ENCODE measurements around the gene ABCC8. TPM values are rescaled to one million over a fixed set of nuclear protein-coding genes. Genes with fewer than 3 reads are reported as not detected.

ABCC8 gene
- total RNA-seq, 2 experiments from 2014 or later, result not detected

- ChIA-PET CTCF (no interaction called here), POLR2A (no interaction called here)
- H3K27me3 Mint-ChIP-seq, result peaks cover 20% of the 10 kb centered on the region
- H3K36me3 Mint-ChIP-seq (ENCODE audit: low read depth), result no peaks in the 10 kb centered on the region
- no peaks in the 10 kb centered on the region for H3K9me3 Mint-ChIP-seq
- no peak overlapping the region for H3K27ac Mint-ChIP-seq
- DNase-seq, result no peak
- H3K4me1 Mint-ChIP-seq, result peaks cover 35% of the 10 kb centered on the region
- H3K4me3 Mint-ChIP-seq, result no peak overlapping the region
Measured at GRCh38 chr11:17412488-17413180, 64.0 kb downstream of the ABCC8 start.

GRCh38 chr11:17411418-17411817 lies 65.2 kb downstream of the ABCC8 start:
- peaks cover 11% of the 10 kb centered on the region for H3K27me3 Mint-ChIP-seq
- H3K27ac Mint-ChIP-seq, result no peak overlapping the region
- H3K4me3 Mint-ChIP-seq, result no peak overlapping the region
- ChIA-PET CTCF (no interaction called here), POLR2A (no interaction called here)
- H3K4me1 Mint-ChIP-seq, result peaks cover 34% of the 10 kb centered on the region
- no peaks in the 10 kb centered on the region for H3K36me3 Mint-ChIP-seq (ENCODE audit: low read depth)
- H3K9me3 Mint-ChIP-seq, result no peaks in the 10 kb centered on the region
- DNase-seq, result no peak

GRCh38 chr11:17410606-17411379 lies 65.9 kb downstream of the ABCC8 start:
- H3K36me3 Mint-ChIP-seq (ENCODE audit: low read depth), result no peaks in the 10 kb centered on the region
- POLR2A ChIA-PET, result no interaction called here
- no peak overlapping the region for H3K27ac Mint-ChIP-seq
- H3K27me3 Mint-ChIP-seq, result peaks cover 6% of the 10 kb centered on the region
- peaks cover 30% of the 10 kb centered on the region for H3K4me1 Mint-ChIP-seq
- H3K4me3 Mint-ChIP-seq, result no peak overlapping the region
- no peaks in the 10 kb centered on the region for H3K9me3 Mint-ChIP-seq
- no peak for DNase-seq
- CTCF ChIA-PET, result no interaction called here

GRCh38 chr11:17408641-17409040 lies 68.0 kb downstream of the ABCC8 start:
- ChIA-PET POLR2A (no interaction called here), CTCF (interaction anchor here (0.8 to 1.2 kb wide), 3 partner anchors 10 to 25 kb away, joined by 3 to 4 read pairs (median 3); no protein-coding TSS in a partner anchor)
- DNase-seq, result no peak
- H3K9me3 Mint-ChIP-seq, result no peaks in the 10 kb centered on the region
- peaks cover 4% of the 10 kb centered on the region for H3K27me3 Mint-ChIP-seq
- no peak overlapping the region for H3K4me3 Mint-ChIP-seq
- H3K27ac Mint-ChIP-seq, result no peak overlapping the region
- no peaks in the 10 kb centered on the region for H3K36me3 Mint-ChIP-seq (ENCODE audit: low read depth)
- H3K4me1 Mint-ChIP-seq, result peaks cover 19% of the 10 kb centered on the region

- POLR2A ChIA-PET, result no interaction called here
Measured at GRCh38 chr11:17408026-17408425, 68.6 kb downstream of the ABCC8 start.

GRCh38 chr11:17407575-17407974 lies 69.1 kb downstream of the ABCC8 start:
- Mint-ChIP-seq H3K4me3 (no peak overlapping the region), H3K27ac (no peak overlapping the region), H3K4me1 (peaks cover 12% of the 10 kb centered on the region), H3K9me3 (no peaks in the 10 kb centered on the region), H3K27me3 (no peaks in the 10 kb centered on the region), H3K36me3 (ENCODE audit: low read depth) (no peaks in the 10 kb centered on the region)
- ChIA-PET POLR2A (no interaction called here), CTCF (interaction anchor here (0.8 kb wide), 1 partner anchor 24 kb away, joined by 3 read pairs; no protein-coding TSS in a partner anchor)
- DNase-seq, result no peak

More at GRCh38 chr11:17408026-17408425, 68.6 kb downstream of the ABCC8 start:
- no peak for DNase-seq
- CTCF ChIA-PET, result interaction anchor here (0.8 to 1.2 kb wide), 3 partner anchors 9 to 24 kb away, joined by 3 to 4 read pairs (median 3); no protein-coding TSS in a partner anchor
- H3K4me3 Mint-ChIP-seq, result no peak overlapping the region
- no peak overlapping the region for H3K27ac Mint-ChIP-seq
- peaks cover 14% of the 10 kb centered on the region for H3K4me1 Mint-ChIP-seq
- no peaks in the 10 kb centered on the region for H3K36me3 Mint-ChIP-seq (ENCODE audit: low read depth)
- no peaks in the 10 kb centered on the region for H3K27me3 Mint-ChIP-seq
- H3K9me3 Mint-ChIP-seq, result no peaks in the 10 kb centered on the region

- POLR2A ChIA-PET, result no interaction called here
- H3K36me3 Mint-ChIP-seq (ENCODE audit: low read depth), result no peaks in the 10 kb centered on the region
- DNase-seq, result no peak
- CTCF ChIA-PET, result no interaction called here
- no peaks in the 10 kb centered on the region for H3K9me3 Mint-ChIP-seq
- H3K27ac Mint-ChIP-seq, result no peak overlapping the region
- H3K4me1 Mint-ChIP-seq, result peaks cover 11% of the 10 kb centered on the region
- no peak overlapping the region for H3K4me3 Mint-ChIP-seq
- no peaks in the 10 kb centered on the region for H3K27me3 Mint-ChIP-seq
Measured at GRCh38 chr11:17406818-17407149, 69.9 kb downstream of the ABCC8 start.

GRCh38 chr11:17406082-17406817 lies 70.4 kb downstream of the ABCC8 start:
- POLR2A ChIA-PET, result no interaction called here
- H3K9me3 Mint-ChIP-seq, result no peaks in the 10 kb centered on the region
- H3K36me3 Mint-ChIP-seq (ENCODE audit: low read depth), result no peaks in the 10 kb centered on the region
- no peak overlapping the region for H3K27ac Mint-ChIP-seq
- no peak for DNase-seq
- H3K27me3 Mint-ChIP-seq, result no peaks in the 10 kb centered on the region
- peaks cover 8% of the 10 kb centered on the region for H3K4me1 Mint-ChIP-seq
- CTCF ChIA-PET, result no interaction called here
- no peak overlapping the region for H3K4me3 Mint-ChIP-seq

- no peak for DNase-seq
- POLR2A ChIA-PET, result no interaction called here
- Mint-ChIP-seq H3K9me3 (no peaks in the 10 kb centered on the region), H3K4me1 (peaks cover 8% of the 10 kb centered on the region), H3K36me3 (ENCODE audit: low read depth) (no peaks in the 10 kb centered on the region), H3K27ac (no peak overlapping the region), H3K4me3 (no peak overlapping the region), H3K27me3 (no peaks in the 10 kb centered on the region)
- CTCF ChIA-PET, result no interaction called here
Measured at GRCh38 chr11:17405232-17406005, 71.2 kb downstream of the ABCC8 start.

GRCh38 chr11:17403980-17404759 lies 72.5 kb downstream of the ABCC8 start:
- Mint-ChIP-seq H3K36me3 (ENCODE audit: low read depth) (no peaks in the 10 kb centered on the region), H3K4me1 (peaks cover 8% of the 10 kb centered on the region), H3K27me3 (peaks cover 3% of the 10 kb centered on the region), H3K4me3 (no peak overlapping the region), H3K27ac (no peak overlapping the region), H3K9me3 (no peaks in the 10 kb centered on the region)
- ChIA-PET CTCF (no interaction called here), POLR2A (interaction anchor here (1.3 kb wide), 1 partner anchor 14 kb away, joined by 3 read pairs; no protein-coding TSS in a partner anchor)
- no peak for DNase-seq

- ChIA-PET POLR2A (no interaction called here), CTCF (no interaction called here)
- Mint-ChIP-seq H3K4me3 (no peak overlapping the region), H3K9me3 (no peaks in the 10 kb centered on the region), H3K4me1 (peaks cover 8% of the 10 kb centered on the region), H3K27me3 (peaks cover 3% of the 10 kb centered on the region), H3K27ac (no peak overlapping the region), H3K36me3 (ENCODE audit: low read depth) (no peaks in the 10 kb centered on the region)
- DNase-seq, result no peak
Measured at GRCh38 chr11:17402486-17402885, 74.2 kb downstream of the ABCC8 start.

- H3K9me3 Mint-ChIP-seq, result no peaks in the 10 kb centered on the region
- ChIA-PET CTCF (interaction anchor here (1.3 kb wide), 1 partner anchor 13 kb away, joined by 4 read pairs; the partner anchor contains the start of gene KCNJ11), POLR2A (no interaction called here)
- H3K27ac Mint-ChIP-seq, result no peak overlapping the region
- no peak for DNase-seq
- no peak overlapping the region for H3K4me3 Mint-ChIP-seq
- H3K27me3 Mint-ChIP-seq, result peaks cover 3% of the 10 kb centered on the region
- H3K4me1 Mint-ChIP-seq, result peaks cover 8% of the 10 kb centered on the region
- no peaks in the 10 kb centered on the region for H3K36me3 Mint-ChIP-seq (ENCODE audit: low read depth)
Measured at GRCh38 chr11:17401841-17402240, 74.8 kb downstream of the ABCC8 start.
